GM19452 (cell line): Measurements from ENCODE around the gene NTNG2.

Experiments used
- ATAC-seq: cut with Tn5 transposase; IDR thresholded peaks from one replicate; pipeline ENCODE4 v1.9.1; 2021; ENCODE audit not compliant: unreplicated experiment

The NTNG2 gene

GRCh38 chr9:132169672-132170392 is 8.0 kb downstream of the NTNG2 start:
- ATAC-seq = no peak

GRCh38 chr9:132171702-132172101 is 9.8 kb downstream of the NTNG2 start:
- no peak for ATAC-seq

- ATAC-seq = no peak
Observed at GRCh38 chr9:132172185-132172584, 10.3 kb downstream of the NTNG2 start.

GRCh38 chr9:132175431-132175830 is 13.6 kb downstream of the NTNG2 start:
- ATAC-seq = no peak

- ATAC-seq = no peak
Observed at GRCh38 chr9:132176338-132176737, 14.5 kb downstream of the NTNG2 start.

- no peak for ATAC-seq
Observed at GRCh38 chr9:132181796-132182313, 20.0 kb downstream of the NTNG2 start.

- no peak for ATAC-seq
Observed at GRCh38 chr9:132182314-132183091, 20.6 kb downstream of the NTNG2 start.

- ATAC-seq = no peak
Observed at GRCh38 chr9:132183134-132183533, 21.3 kb downstream of the NTNG2 start.

- ATAC-seq = no peak
Observed at GRCh38 chr9:132183715-132184114, 21.9 kb downstream of the NTNG2 start.

- no peak for ATAC-seq
Observed at GRCh38 chr9:132184124-132184523, 22.3 kb downstream of the NTNG2 start.

GRCh38 chr9:132185073-132186009 is 23.5 kb downstream of the NTNG2 start:
- no peak for ATAC-seq

GRCh38 chr9:132187121-132187620 is 25.3 kb downstream of the NTNG2 start:
- no peak for ATAC-seq

GRCh38 chr9:132190966-132191365 is 29.1 kb downstream of the NTNG2 start:
- ATAC-seq = no peak

- ATAC-seq = no peak
Observed at GRCh38 chr9:132192728-132193127, 30.9 kb downstream of the NTNG2 start.

GRCh38 chr9:132193227-132194124 is 31.6 kb downstream of the NTNG2 start:
- ATAC-seq = no peak

GRCh38 chr9:132194508-132194907 is 32.6 kb downstream of the NTNG2 start:
- ATAC-seq = no peak

GRCh38 chr9:132197315-132197714 is 35.5 kb downstream of the NTNG2 start:
- no peak for ATAC-seq

GRCh38 chr9:132197856-132198550 is 36.1 kb downstream of the NTNG2 start:
- ATAC-seq = no peak

- no peak for ATAC-seq
Observed at GRCh38 chr9:132199056-132199455, 37.2 kb downstream of the NTNG2 start.
